B cell (primary cell): Measurements from ENCODE around the gene BAG2. TPM values are rescaled to one million over a fixed set of nuclear protein-coding genes. Genes with fewer than 3 reads are reported as not detected.

Experiments used
- ATAC-seq: fragments of 200-7000 bp; cut with Tn5 transposase; one replicate; pipeline ENCODE4 v1.10.0; 2021; ENCODE audit warnings: low read depth, mild to moderate bottlenecking, moderate number of reproducible peaks, moderate library complexity
- CTCF ChIA-PET: fragments of 350-600 bp; sonication (Branson Sonifier 250); formaldehyde crosslinking; loops from one replicate; lab custom pipeline; 2021; ENCODE audit warnings: antibody characterized with exemption, inconsistent platforms; lab: Charles Lee
- POLR2A ChIA-PET: fragments of 350-600 bp; sonication (Branson Sonifier 250); formaldehyde crosslinking; loops from one replicate; lab custom pipeline; 2021; ENCODE audit warnings: antibody characterized with exemption; lab: Charles Lee
- DNase-seq: peaks from one replicate; pipeline ENCODE4 v3.0.0; 2013
- H2AFZ ChIP-seq: 2 replicates; pipeline ENCODE4 v1.6.1; 2012; ENCODE audit warnings: mild to moderate bottlenecking, low read depth, low read length; ENCODE audit not compliant: insufficient read depth, poor library complexity, severe bottlenecking
- H3K27ac ChIP-seq, 2 donors: 1 replicate in 1 of 2; 2 replicates in 1 of 2; pipeline ENCODE4 v1.5.1; 2012 to 2013; ENCODE audit warnings: low read length in 2 of 2, mild to moderate bottlenecking in 2 of 2, moderate library complexity in 1 of 2
- H3K27me3 ChIP-seq, 4 experiments: fragments of 200-600 bp in 1 of 4; sonication (generic) in 1 of 4; replicated peaks in 1 of 4; 1 replicate in 2 of 4; 2 replicates in 2 of 4; pipeline versions ENCODE4 v1.6.1 to v1.7.0; 2013 to 2016; ENCODE audit warnings: low read length in 3 of 4, mild to moderate bottlenecking in 2 of 4, mixed read lengths in 1 of 4, moderate library complexity in 1 of 4; ENCODE audit not compliant: insufficient read depth in 4 of 4, control insufficient read depth in 3 of 4; ENCODE audit errors: control extremely low read depth in 1 of 4
- H3K36me3 ChIP-seq, 2 experiments: replicated peaks in 1 of 2; 1 replicate in 1 of 2; 2 replicates in 1 of 2; pipeline versions ENCODE4 v1.6.1 to v1.7.1; 2013; ENCODE audit warnings: low read length in 1 of 2; ENCODE audit not compliant: insufficient read depth in 2 of 2, control insufficient read depth in 1 of 2; ENCODE audit errors: control extremely low read depth in 1 of 2, extremely low read depth in 1 of 2
- H3K4me1 ChIP-seq, 2 donors: fragments of 200-600 bp in 1 of 2; sonication (generic) in 1 of 2; 1 replicate in 1 of 2; 2 replicates in 1 of 2; pipeline versions ENCODE4 v1.5.1 to v1.6.1; 2013 to 2017; ENCODE audit warnings: low read length in 2 of 2; ENCODE audit not compliant: control insufficient read depth in 2 of 2, insufficient read depth in 2 of 2
- H3K4me2 ChIP-seq: replicated peaks from 2 replicates; pipeline ENCODE3; 2012; ENCODE audit warnings: mild to moderate bottlenecking, low read depth, low read length; ENCODE audit not compliant: poor library complexity, severe bottlenecking
- H3K4me3 ChIP-seq, 5 experiments: fragments of 200-600 bp in 1 of 5; sonication (generic) in 1 of 5; 1 replicate in 3 of 5; 2 replicates in 2 of 5; pipeline versions ENCODE4 v1.5.1 to v1.7.0; 2011 to 2016; ENCODE audit warnings: low read length in 4 of 5, mild to moderate bottlenecking in 4 of 5, low read depth in 2 of 5, control low read depth in 1 of 5, moderate library complexity in 1 of 5; ENCODE audit not compliant: insufficient read depth in 1 of 5; ENCODE audit errors: control extremely low read depth in 1 of 5, extremely low read depth in 1 of 5
- H3K79me2 ChIP-seq: fragments of 200-600 bp; sonication (generic); one replicate; pipeline ENCODE4 v1.6.0; 2016; ENCODE audit warnings: low read length; ENCODE audit not compliant: control insufficient read depth, insufficient read depth
- H3K9ac ChIP-seq: fragments of 200-600 bp; sonication (generic); 2 replicates; pipeline ENCODE4 v1.6.1; 2017; ENCODE audit warnings: mild to moderate bottlenecking, low read length, moderate library complexity
- H3K9me3 ChIP-seq, 3 donors: one replicate each; pipeline versions ENCODE4 v1.6.1 to v1.7.1; 2013; ENCODE audit warnings: low read length in 2 of 3; ENCODE audit not compliant: control insufficient read depth in 2 of 3, insufficient read depth in 1 of 3; ENCODE audit errors: control extremely low read depth in 1 of 3
- H4K20me1 ChIP-seq: 2 replicates; pipeline ENCODE4 v1.6.0; 2012; ENCODE audit warnings: mild to moderate bottlenecking, low read length; ENCODE audit not compliant: insufficient read depth, control insufficient read depth, poor library complexity, severe bottlenecking
- H3K27ac Mint-ChIP-seq: one replicate; pipeline ENCODE4 v1.8.0; 2021; ENCODE audit warnings: mixed read lengths
- H3K27me3 Mint-ChIP-seq: one replicate; pipeline ENCODE4 v1.8.0; 2021; ENCODE audit warnings: mixed read lengths
- H3K4me1 Mint-ChIP-seq: one replicate; pipeline ENCODE4 v1.8.0; 2021; ENCODE audit warnings: mixed read lengths
- H3K4me3 Mint-ChIP-seq: one replicate; pipeline ENCODE4 v1.8.0; 2021; ENCODE audit warnings: mixed read lengths
- H3K9me3 Mint-ChIP-seq: one replicate; pipeline ENCODE4 v1.8.0; 2022; ENCODE audit warnings: mixed read lengths; ENCODE audit not compliant: insufficient read depth
- EZH2 ChIP-seq: IDR thresholded peaks from 2 replicates; pipeline ENCODE4 v1.6.1; 2012; ENCODE audit warnings: borderline replicate concordance, low read depth, mild to moderate bottlenecking, moderate library complexity, low read length; ENCODE audit not compliant: insufficient read depth, poor library complexity, severe bottlenecking
- WGBS: methylation state at CpG from one replicate; pipeline ENCODE4 v1.1.5; 2013; ENCODE audit warnings: missing lambda C conversion rate; ENCODE audit not compliant: insufficient coverage; 5-methylcytosine and 5-hydroxymethylcytosine counted together
- intact Hi-C: fragments of 100-400 bp; cut with micrococcal nuclease; formaldehyde crosslinking; loops from one replicate; pipeline ENCODE4 v1.10.0; 2022
- polyA plus RNA-seq: library from polyadenylated mRNA; depleted of rRNA; stranded (reverse); fragments of >200 nt; gene quantifications from 2 replicates; pipeline ENCODE4 v1.2.3, GENCODE V29; 2012
- total RNA-seq, 2 donors: library from RNA; stranded (reverse); fragments of 120-200 nt in 1 of 2; gene quantifications; 1 replicate in 1 of 2; 2 replicates in 1 of 2; pipeline versions ENCODE4 v1.2.3 to v1.2.4, GENCODE V29; 2013 to 2022
- TF ChIP-seq, protein P1 (sequence below): fragments of 200-600 bp; IDR thresholded peaks from one replicate; pipeline ENCODE4 v1.8.0; 2022; ENCODE audit warnings: antibody characterized with exemption, mild to moderate bottlenecking

The BAG2 gene
- total and polyA plus RNA-seq, 2 donors (not counting 1 experiment from before 2014, with no cell fraction given): 1.5 to 4.7 TPM

DNA sequence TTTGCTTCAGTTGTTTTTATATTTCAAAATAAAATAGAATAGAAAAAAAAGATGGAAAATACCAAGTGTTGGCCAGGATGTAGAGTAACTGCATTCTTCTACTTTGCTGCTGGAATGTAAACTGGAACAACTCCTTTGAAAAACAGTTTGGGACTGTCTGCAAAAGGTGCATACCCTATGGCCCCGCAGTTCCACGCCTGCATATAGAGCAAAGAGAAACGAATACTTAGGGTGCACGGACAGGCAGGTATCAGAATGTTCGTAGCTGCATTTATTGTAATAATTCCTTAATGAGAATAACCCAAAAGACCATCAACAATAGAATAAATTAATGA lies 50.6 kb downstream of the BAG2 start:
- H3K9ac ChIP-seq: peak overlapping the region; percentile 80
- no peak for DNase-seq
- no peak overlapping the region for H3K27ac Mint-ChIP-seq

DNA sequence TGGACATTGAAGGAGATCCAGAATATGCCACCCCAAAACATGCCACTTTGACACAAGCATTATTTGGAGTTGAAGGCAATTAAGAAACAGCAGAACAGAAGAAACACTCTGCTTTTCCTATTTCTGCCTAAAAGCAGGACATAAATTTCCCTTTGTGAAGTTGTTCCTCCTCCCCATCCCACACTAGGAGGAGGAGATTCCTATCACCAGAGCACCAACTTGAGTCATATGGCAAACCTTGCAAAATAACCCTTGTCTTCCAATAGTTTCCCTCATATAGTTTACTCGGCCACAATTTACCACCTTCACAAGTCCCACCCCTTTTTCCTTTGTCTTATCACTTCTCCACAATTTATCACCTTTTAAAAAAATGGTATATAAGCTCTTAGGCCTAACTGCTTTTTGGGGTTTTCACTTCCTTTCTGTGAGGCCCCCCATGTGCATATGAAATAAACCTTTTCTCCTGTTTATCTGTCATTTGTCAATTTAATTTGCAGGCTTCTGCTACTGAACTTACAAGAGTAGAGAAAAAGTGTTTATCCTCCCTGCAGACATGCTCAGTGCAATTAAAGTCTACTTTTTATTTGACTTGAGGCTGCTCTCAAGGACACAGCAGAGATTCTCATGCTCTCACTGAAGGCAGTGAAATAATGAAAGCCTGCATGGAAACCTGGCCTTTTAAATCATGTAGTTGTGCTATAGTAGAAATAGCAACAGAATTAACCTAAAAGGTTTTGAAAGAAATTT lies 52.8 kb downstream of the BAG2 start:
- no peak overlapping the region for H3K27ac Mint-ChIP-seq
- TF ChIP-seq EZH2: no peak
- TF ChIP-seq, protein P1, sequence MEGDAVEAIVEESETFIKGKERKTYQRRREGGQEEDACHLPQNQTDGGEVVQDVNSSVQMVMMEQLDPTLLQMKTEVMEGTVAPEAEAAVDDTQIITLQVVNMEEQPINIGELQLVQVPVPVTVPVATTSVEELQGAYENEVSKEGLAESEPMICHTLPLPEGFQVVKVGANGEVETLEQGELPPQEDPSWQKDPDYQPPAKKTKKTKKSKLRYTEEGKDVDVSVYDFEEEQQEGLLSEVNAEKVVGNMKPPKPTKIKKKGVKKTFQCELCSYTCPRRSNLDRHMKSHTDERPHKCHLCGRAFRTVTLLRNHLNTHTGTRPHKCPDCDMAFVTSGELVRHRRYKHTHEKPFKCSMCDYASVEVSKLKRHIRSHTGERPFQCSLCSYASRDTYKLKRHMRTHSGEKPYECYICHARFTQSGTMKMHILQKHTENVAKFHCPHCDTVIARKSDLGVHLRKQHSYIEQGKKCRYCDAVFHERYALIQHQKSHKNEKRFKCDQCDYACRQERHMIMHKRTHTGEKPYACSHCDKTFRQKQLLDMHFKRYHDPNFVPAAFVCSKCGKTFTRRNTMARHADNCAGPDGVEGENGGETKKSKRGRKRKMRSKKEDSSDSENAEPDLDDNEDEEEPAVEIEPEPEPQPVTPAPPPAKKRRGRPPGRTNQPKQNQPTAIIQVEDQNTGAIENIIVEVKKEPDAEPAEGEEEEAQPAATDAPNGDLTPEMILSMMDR: no peak
- H3K4me1 Mint-ChIP-seq: peaks cover 15% of the 10 kb centered on the region
- H3K9me3 Mint-ChIP-seq: no peaks in the 10 kb centered on the region
- DNase-seq: no peak
- Histone ChIP-seq H3K36me3 (no peaks in the 10 kb centered on the region), H3K4me2 (no peak overlapping the region), H3K27ac (no peak overlapping the region), H3K4me3 (no peak overlapping the region), H4K20me1 (no peaks in the 10 kb centered on the region), H3K4me1 (peaks cover 10 to 13% of the 10 kb centered on the region in 2 donors), H3K79me2 (no peaks in the 10 kb centered on the region), H3K9me3 (no peaks in the 10 kb centered on the region), H3K9ac (no peak overlapping the region), H3K27me3 (peaks cover 0 to 15% (median 5%) of the 10 kb centered on the region in 4 experiments), H2AFZ (no peak overlapping the region)
- ATAC-seq: no peak
- 33% methylated on average over 1 of the region's 1 CpG for WGBS
- H3K4me3 Mint-ChIP-seq: no peak overlapping the region
- ChIA-PET CTCF (no interaction called here), POLR2A (no interaction called here)
- H3K27me3 Mint-ChIP-seq: peaks cover 35% of the 10 kb centered on the region
- intact Hi-C loops: no loop called here

More for the DNA sequence above, 50.6 kb downstream of the BAG2 start:
- H3K4me2 ChIP-seq: peak overlapping the region; percentile 78
- no CpG with 5 or more reads among the region's 5 CpGs for WGBS
- Mint-ChIP-seq H3K4me1 (peaks cover 15% of the 10 kb centered on the region), H3K27me3 (peaks cover 22% of the 10 kb centered on the region), H3K4me3 (peak overlapping the region; percentile 99), H3K9me3 (no peaks in the 10 kb centered on the region)
- peaks cover 10 to 13% of the 10 kb centered on the region in 2 donors for H3K4me1 ChIP-seq
- no peaks in the 10 kb centered on the region for H3K9me3 ChIP-seq
- intact Hi-C loops: loop anchor here (1.0 to 2.0 kb wide), 2 partner anchors 50 to 94 kb away; partner anchors contain the start of genes BAG2 and PRIM2
- peak overlapping the region; percentile 96 for H2AFZ ChIP-seq
- CTCF ChIA-PET: no interaction called here
- H3K27ac ChIP-seq: no peak overlapping the region
- POLR2A ChIA-PET: no interaction called here
- H4K20me1 ChIP-seq: no peaks in the 10 kb centered on the region
- no peak for TF ChIP-seq EZH2
- TF ChIP-seq, protein P1: no peak
- H3K4me3 ChIP-seq: peak overlapping the region; percentile 76 to 95 (median 90)
- H3K36me3 ChIP-seq: no peaks in the 10 kb centered on the region
- no peak for ATAC-seq
- no peaks in the 10 kb centered on the region for H3K79me2 ChIP-seq
- H3K27me3 ChIP-seq: peaks cover 0 to 15% (median 4%) of the 10 kb centered on the region in 4 experiments
